Lung (tissue), 12 donors: ENCODE data around the gene RGCC. TPM values are rescaled to one million over a fixed set of nuclear protein-coding genes. Genes with fewer than 3 reads are reported as not detected.

ENCODE experiments used
- ATAC-seq: fragments of 200-7000 bp; cut with Tn5 transposase; one replicate; pipeline ENCODE4 v1.9.1; 2020; ENCODE audit warnings: moderate number of reproducible peaks; ENCODE audit not compliant: insufficient read depth, low FRiP score
- DNase-seq, 3 donors: peaks; one replicate each; pipeline ENCODE4 v3.0.0-alpha.2; 2013 to 2017
- H3K27ac ChIP-seq, 2 donors: one replicate each; pipeline ENCODE4 v1.5.1; 2013; ENCODE audit warnings: mild to moderate bottlenecking in 2 of 2, moderate library complexity in 2 of 2, control low read depth in 1 of 2, inconsistent platforms in 1 of 2, low read depth in 1 of 2, low read length in 1 of 2
- H3K27me3 ChIP-seq, 3 donors: one replicate each; pipeline ENCODE4 v1.5.1; 2013; ENCODE audit warnings: low read length in 2 of 3; ENCODE audit not compliant: control insufficient read depth in 3 of 3, insufficient read depth in 3 of 3
- H3K36me3 ChIP-seq, 4 donors: one replicate each; pipeline ENCODE4 v1.5.1; 2013; ENCODE audit warnings: low read length in 4 of 4, mild to moderate bottlenecking in 1 of 4, moderate library complexity in 1 of 4; ENCODE audit not compliant: control insufficient read depth in 4 of 4, insufficient read depth in 4 of 4
- H3K4me1 ChIP-seq, 5 donors: one replicate each; pipeline ENCODE4 v1.5.1; 2013; ENCODE audit warnings: low read length in 5 of 5, mild to moderate bottlenecking in 2 of 5, moderate library complexity in 1 of 5; ENCODE audit not compliant: control insufficient read depth in 5 of 5, insufficient read depth in 5 of 5
- H3K4me3 ChIP-seq: one replicate; pipeline ENCODE4 v1.5.1; 2013; ENCODE audit warnings: mild to moderate bottlenecking, control low read depth, moderate library complexity
- H3K9ac ChIP-seq, 2 donors: one replicate each; pipeline ENCODE4 v1.5.1; 2013; ENCODE audit warnings: low read length in 2 of 2, control low read depth in 1 of 2; ENCODE audit not compliant: insufficient read depth in 1 of 2
- H3K9me3 ChIP-seq, 4 donors: one replicate each; pipeline ENCODE4 v1.5.1; 2013; ENCODE audit warnings: low read length in 3 of 4, mild to moderate bottlenecking in 1 of 4, moderate library complexity in 1 of 4; ENCODE audit not compliant: control insufficient read depth in 4 of 4, insufficient read depth in 3 of 4
- CTCF ChIP-seq: IDR thresholded peaks from 2 replicates; pipeline ENCODE4 v1.5.1; 2012; ENCODE audit warnings: mild to moderate bottlenecking; ENCODE audit errors: control extremely low read depth, extremely low read depth
- WGBS, 2 donors: extraction: QIAGEN DNeasy Blood & Tissue Kit; methylation state at CpG; one replicate each; pipeline ENCODE4 v1.1.7; 2013; 5-methylcytosine and 5-hydroxymethylcytosine counted together
- polyA plus RNA-seq, 2 donors: library from polyadenylated mRNA; stranded (reverse); fragments of 200-250 nt; gene quantifications; one replicate each; pipeline ENCODE4 v1.2.1, GENCODE V29; 2013
- total RNA-seq, 2 donors: library from RNA; depleted of rRNA in 1 of 2; stranded (reverse); fragments of >200 nt in 1 of 2; gene quantifications; one replicate each; pipeline ENCODE4 v1.2.1, GENCODE V29; 2014 to 2021
- donor health status: control.
- donor health status: control.
- donor health status: Bipolar disorder and iron deficiency.
- donor health status: healthy.
- donor health status: DM: yes; HTN: yes; CAD: no.

RGCC gene
- total and polyA plus RNA-seq, 4 donors = 167 to 359 (median 292) TPM

GRCh38 chr13:41471785-41472184, 14.4 kb downstream of the RGCC start:
- peaks cover 6 to 17% (median 13%) of the 10 kb centered on the region in 4 donors for H3K36me3 ChIP-seq
- H3K27ac ChIP-seq = no peak overlapping the region
- no peak overlapping the region for H3K9ac ChIP-seq
- H3K9me3 ChIP-seq = no peaks in the 10 kb centered on the region
- no peaks in the 10 kb centered on the region for H3K27me3 ChIP-seq
- H3K4me1 ChIP-seq = no peaks in the 10 kb centered on the region
- no peak for DNase-seq
- TF ChIP-seq CTCF = no peak
- WGBS, 2 donors = 84 to 85% methylated on average over 5 of the region's 5 CpGs
- no peak for ATAC-seq
- H3K4me3 ChIP-seq = no peak overlapping the region

GRCh38 chr13:41487222-41487621, 29.9 kb downstream of the RGCC start:
- H3K4me3 ChIP-seq = no peak overlapping the region
- H3K27ac ChIP-seq = no peak overlapping the region
- no peaks in the 10 kb centered on the region for H3K27me3 ChIP-seq
- H3K36me3 ChIP-seq = no peaks in the 10 kb centered on the region
- TF ChIP-seq CTCF = no peak
- no peaks in the 10 kb centered on the region for H3K4me1 ChIP-seq
- WGBS, 2 donors = 87 to 92% methylated on average over 2 of the region's 2 CpGs
- ATAC-seq (no peak), DNase-seq (no peak)
- no peak overlapping the region for H3K9ac ChIP-seq
- no peaks in the 10 kb centered on the region for H3K9me3 ChIP-seq

- WGBS, 2 donors = 95 to 98% methylated on average over 2 of the region's 2 CpGs
These were observed 30.8 kb downstream of the RGCC start for GRCh38 chr13:41488124-41488523.

More at GRCh38 chr13:41488124-41488523, 30.8 kb downstream of the RGCC start:
- Histone ChIP-seq H3K9ac (no peak overlapping the region), H3K36me3 (no peaks in the 10 kb centered on the region), H3K27me3 (no peaks in the 10 kb centered on the region), H3K4me3 (no peak overlapping the region), H3K27ac (no peak overlapping the region), H3K9me3 (no peaks in the 10 kb centered on the region), H3K4me1 (peaks cover 0 to 6% (median 0%) of the 10 kb centered on the region in 5 donors)
- ATAC-seq (no peak), DNase-seq (no peak)
- TF ChIP-seq CTCF = no peak
